Trophoblast cell (in vitro differentiated cells and primary cell): ENCODE data around the gene SLC27A5.
A peak's percentile ranks its signal among the peaks of the same experiment; 100 is the strongest.

Source experiments
- DNase-seq, 2 donors: peaks; one replicate each; pipeline ENCODE4 v3.0.0-alpha.2; 2016
- H2AFZ ChIP-seq: 2 replicates; pipeline ENCODE4 v1.6.1; 2013; ENCODE audit warnings: low read length, moderate library complexity, mild to moderate bottlenecking; ENCODE audit not compliant: insufficient read depth, poor library complexity
- H2AK5ac ChIP-seq: 2 replicates; pipeline ENCODE4 v1.6.1; 2013; ENCODE audit warnings: mild to moderate bottlenecking, low read length
- H2BK120ac ChIP-seq: 2 replicates; pipeline ENCODE4 v1.6.1; 2013; ENCODE audit warnings: low read length, mild to moderate bottlenecking, moderate library complexity; ENCODE audit not compliant: insufficient read depth, poor library complexity
- H2BK12ac ChIP-seq: 2 replicates; pipeline ENCODE4 v1.6.1; 2013; ENCODE audit warnings: mild to moderate bottlenecking, low read length, moderate library complexity
- H2BK5ac ChIP-seq: 2 replicates; pipeline ENCODE4 v1.6.1; 2013; ENCODE audit warnings: low read length, low read depth, moderate library complexity, mild to moderate bottlenecking; ENCODE audit not compliant: poor library complexity
- H3K14ac ChIP-seq: 2 replicates; pipeline ENCODE4 v1.6.1; 2013; ENCODE audit warnings: mild to moderate bottlenecking, low read length
- H3K18ac ChIP-seq: 2 replicates; pipeline ENCODE4 v1.6.1; 2013; ENCODE audit warnings: mild to moderate bottlenecking, low read length
- H3K23ac ChIP-seq: 2 replicates; pipeline ENCODE4 v1.6.1; 2013; ENCODE audit warnings: low read length
- H3K27ac ChIP-seq: 2 replicates; pipeline ENCODE4 v1.5.1; 2013; ENCODE audit warnings: low read depth, mild to moderate bottlenecking, inconsistent platforms, low read length, moderate library complexity
- H3K27me3 ChIP-seq: 2 replicates; pipeline ENCODE4 v1.6.1; 2013; ENCODE audit warnings: inconsistent platforms, mild to moderate bottlenecking, low read length, moderate library complexity; ENCODE audit not compliant: insufficient read depth
- H3K36me3 ChIP-seq, 2 experiments: 1 replicate in 1 of 2; 2 replicates in 1 of 2; pipeline ENCODE4 v1.6.1; 2013; ENCODE audit warnings: low read length in 2 of 2, mild to moderate bottlenecking in 2 of 2, moderate library complexity in 1 of 2; ENCODE audit not compliant: insufficient read depth in 2 of 2, control insufficient read depth in 1 of 2
- H3K4ac ChIP-seq: 2 replicates; pipeline ENCODE4 v1.6.1; 2013; ENCODE audit warnings: low read depth, mild to moderate bottlenecking, low read length, moderate library complexity
- H3K4me1 ChIP-seq, 2 experiments: 1 replicate in 1 of 2; 2 replicates in 1 of 2; pipeline ENCODE4 v1.6.1; 2013; ENCODE audit warnings: low read length in 2 of 2, mild to moderate bottlenecking in 2 of 2, moderate library complexity in 1 of 2; ENCODE audit not compliant: insufficient read depth in 2 of 2, control insufficient read depth in 1 of 2
- H3K4me2 ChIP-seq: 2 replicates; pipeline ENCODE4 v1.6.1; 2013; ENCODE audit warnings: inconsistent platforms, mild to moderate bottlenecking, low read length, moderate library complexity
- H3K4me3 ChIP-seq: 2 replicates; pipeline ENCODE4 v1.5.1; 2013; ENCODE audit warnings: mild to moderate bottlenecking, low read depth, low read length, inconsistent platforms
- H3K79me1 ChIP-seq: one replicate; pipeline ENCODE4 v1.6.1; 2013; ENCODE audit warnings: low read length
- H3K79me2 ChIP-seq: 2 replicates; pipeline ENCODE4 v1.6.1; 2013; ENCODE audit warnings: low read length, mild to moderate bottlenecking; ENCODE audit not compliant: control insufficient read depth, insufficient read depth, poor library complexity
- H3K9ac ChIP-seq: 2 replicates; pipeline ENCODE4 v1.6.1; 2013; ENCODE audit warnings: mild to moderate bottlenecking, low read length
- H3K9me3 ChIP-seq: 2 replicates; pipeline ENCODE4 v1.6.1; 2013; ENCODE audit warnings: low read depth, mild to moderate bottlenecking, control low read depth, inconsistent platforms, low read length; ENCODE audit not compliant: insufficient read depth
- H4K12ac ChIP-seq: 2 replicates; pipeline ENCODE4 v1.6.1; 2013; ENCODE audit warnings: low read depth, mild to moderate bottlenecking, low read length, moderate library complexity
- H4K8ac ChIP-seq: 2 replicates; pipeline ENCODE4 v1.6.1; 2013; ENCODE audit warnings: low read depth, mild to moderate bottlenecking, low read length, moderate library complexity
- H4K91ac ChIP-seq: one replicate; pipeline ENCODE4 v1.6.1; 2013; ENCODE audit warnings: low read depth, mild to moderate bottlenecking, low read length, moderate library complexity
- WGBS: extraction: QIAGEN DNeasy Blood & Tissue Kit; methylation state at CpG from one replicate; pipeline ENCODE4 v1.1.7; 2013; ENCODE audit warnings: missing lambda C conversion rate; ENCODE audit not compliant: insufficient read length, insufficient coverage; ENCODE audit errors: extremely low coverage; 5-methylcytosine and 5-hydroxymethylcytosine counted together

Gene SLC27A5

GRCh38 chr19:58555920-58556621, 44.3 kb upstream of the SLC27A5 start:
- peaks cover 21 to 29% of the 10 kb centered on the region in 2 experiments for H3K4me1 ChIP-seq
- H3K79me2 ChIP-seq, result peaks cover 27% of the 10 kb centered on the region
- DNase-seq, result no peak
- peak overlapping the region; percentile 31 for H3K4ac ChIP-seq
- no peaks in the 10 kb centered on the region for H3K27me3 ChIP-seq
- H3K36me3 ChIP-seq, result peaks cover 39 to 40% of the 10 kb centered on the region in 2 experiments
- H3K14ac ChIP-seq, result no peak overlapping the region
- no peak overlapping the region for H3K27ac ChIP-seq
- no peak overlapping the region for H2AFZ ChIP-seq
- no peak overlapping the region for H4K8ac ChIP-seq
- H3K23ac ChIP-seq, result no peak overlapping the region
- H4K91ac ChIP-seq, result no peak overlapping the region
- H3K9ac ChIP-seq, result no peak overlapping the region
- WGBS, result no CpG with 5 or more reads among the region's 16 CpGs
- H2BK120ac ChIP-seq, result no peak overlapping the region
- H2BK5ac ChIP-seq, result no peak overlapping the region
- H2AK5ac ChIP-seq, result no peak overlapping the region
- H3K4me3 ChIP-seq, result no peak overlapping the region
- no peak overlapping the region for H3K18ac ChIP-seq
- peaks cover 26% of the 10 kb centered on the region for H3K79me1 ChIP-seq
- H3K4me2 ChIP-seq, result no peak overlapping the region
- no peak overlapping the region for H2BK12ac ChIP-seq
- peak overlapping the region; percentile 57 for H4K12ac ChIP-seq
- H3K9me3 ChIP-seq, result no peaks in the 10 kb centered on the region

- peak overlapping the region; percentile 64 for H3K9ac ChIP-seq
- H4K8ac ChIP-seq, result peak overlapping the region; percentile 98
- H3K18ac ChIP-seq, result no peak overlapping the region
- H3K4me2 ChIP-seq, result peak overlapping the region; percentile 90
- WGBS, result no CpG with 5 or more reads among the region's 4 CpGs
- no peak overlapping the region for H2BK12ac ChIP-seq
- no peaks in the 10 kb centered on the region for H3K9me3 ChIP-seq
- peaks cover 45% of the 10 kb centered on the region in 2 experiments for H3K36me3 ChIP-seq
- H3K4me3 ChIP-seq, result no peak overlapping the region
- peaks cover 21 to 29% of the 10 kb centered on the region in 2 experiments for H3K4me1 ChIP-seq
- peaks cover 27% of the 10 kb centered on the region for H3K79me2 ChIP-seq
- no peak overlapping the region for H4K91ac ChIP-seq
- no peak overlapping the region for H3K23ac ChIP-seq
- peak overlapping the region; percentile 89 for H3K27ac ChIP-seq
- peak overlapping the region; percentile 47 for H3K14ac ChIP-seq
- peak overlapping the region; percentile 9 for H4K12ac ChIP-seq
- H2BK5ac ChIP-seq, result peak overlapping the region; percentile 0
- H3K27me3 ChIP-seq, result no peaks in the 10 kb centered on the region
- no peak overlapping the region for H2BK120ac ChIP-seq
- no peak for DNase-seq
- peak overlapping the region; percentile 22 for H3K4ac ChIP-seq
- H3K79me1 ChIP-seq, result peaks cover 26% of the 10 kb centered on the region
- H2AK5ac ChIP-seq, result peak overlapping the region; percentile 16
- no peak overlapping the region for H2AFZ ChIP-seq
Observed at GRCh38 chr19:58555369-58555885, 43.6 kb upstream of the SLC27A5 start.

- peak within 1 kb of the TSS; percentile 92 for H2AK5ac ChIP-seq
- H3K23ac ChIP-seq, result no peak within 1 kb of the TSS
- peak; percentile 90 to 98 for DNase-seq
- H3K9ac ChIP-seq, result peak within 1 kb of the TSS; percentile 91
- no CpG with 5 or more reads among the region's 69 CpGs for WGBS
- H4K91ac ChIP-seq, result peak within 1 kb of the TSS; percentile 94
- H3K4me3 ChIP-seq, result peak within 1 kb of the TSS; percentile 82
- H3K14ac ChIP-seq, result peak within 1 kb of the TSS; percentile 94
- H3K79me1 ChIP-seq, result peaks cover 24% of the 10 kb centered on the region
- H3K79me2 ChIP-seq, result peaks cover 27% of the 10 kb centered on the region
- H3K4ac ChIP-seq, result peak within 1 kb of the TSS; percentile 78
- peak within 1 kb of the TSS; percentile 98 for H4K8ac ChIP-seq
- no peaks in the 10 kb centered on the region for H3K9me3 ChIP-seq
- no peaks in the 10 kb centered on the region for H3K27me3 ChIP-seq
- H3K4me2 ChIP-seq, result peak within 1 kb of the TSS; percentile 90
- H3K36me3 ChIP-seq, result peaks cover 52% of the 10 kb centered on the region in 2 experiments
- peak within 1 kb of the TSS; percentile 10 for H2BK12ac ChIP-seq
- peak within 1 kb of the TSS; percentile 91 for H4K12ac ChIP-seq
- peak within 1 kb of the TSS; percentile 71 for H3K18ac ChIP-seq
- peak within 1 kb of the TSS; percentile 55 for H2BK5ac ChIP-seq
- peaks cover 18 to 26% of the 10 kb centered on the region in 2 experiments for H3K4me1 ChIP-seq
- H2BK120ac ChIP-seq, result peak within 1 kb of the TSS; percentile 59
- H3K27ac ChIP-seq, result peak within 1 kb of the TSS; percentile 89
- H2AFZ ChIP-seq, result peak within 1 kb of the TSS; percentile 68
Observed at GRCh38 chr19:58554494-58555368, 42.9 kb upstream of the SLC27A5 start, which contains the start of gene CHMP2A. TSS of gene CHMP2A (minus strand) at chr19:58555105. CDS start at chr19:58554212, 893 bp downstream.

- Histone ChIP-seq H4K8ac (peak overlapping the region; percentile 98), H3K27me3 (no peaks in the 10 kb centered on the region), H3K79me1 (peaks cover 18% of the 10 kb centered on the region), H3K36me3 (peaks cover 60% of the 10 kb centered on the region in 2 experiments), H3K4ac (peak overlapping the region; percentile 78), H2BK12ac (peak overlapping the region; percentile 10), H3K18ac (peak overlapping the region; percentile 71), H4K91ac (peak overlapping the region; percentile 94), H3K4me1 (peaks cover 17 to 25% of the 10 kb centered on the region in 2 experiments), H3K4me3 (peak overlapping the region; percentile 82), H2AFZ (no peak overlapping the region), H3K9me3 (peaks cover under 1% of the 10 kb centered on the region), H2BK5ac (peak overlapping the region; percentile 55), H3K14ac (peak overlapping the region; percentile 94), H4K12ac (peak overlapping the region; percentile 91), H2AK5ac (peak overlapping the region; percentile 92), H3K79me2 (peaks cover 23% of the 10 kb centered on the region), H3K23ac (no peak overlapping the region), H2BK120ac (peak overlapping the region; percentile 59), H3K9ac (peak overlapping the region; percentile 91), H3K4me2 (peak overlapping the region; percentile 90), H3K27ac (peak overlapping the region; percentile 89)
- WGBS, result no CpG with 5 or more reads among the region's 18 CpGs
- DNase-seq, result no peak
Observed at GRCh38 chr19:58553799-58554493, 42.2 kb upstream of the SLC27A5 start.
